Caco-2 (cell line): Measurements from ENCODE around the gene NEDD4L. TPM values are rescaled to one million over a fixed set of nuclear protein-coding genes. Genes with fewer than 3 reads are reported as not detected.

Source experiments
- BruUV-seq: library from RNA; stranded (reverse); fragments of 400-500 nt; replicated peaks from 2 replicates; lab custom pipeline; 2021; lab: Mats Ljungman, UMichigan
- CTCF ChIA-PET: fragments of 300-600 bp; sonication (Branson Sonifier 250); formaldehyde crosslinking; loops from one replicate; lab custom pipeline; 2022; ENCODE audit warnings: antibody characterized with exemption; lab: Charles Lee
- POLR2A ChIA-PET: fragments of 300-600 bp; sonication (Branson Sonifier 250); formaldehyde crosslinking; loops from one replicate; lab custom pipeline; 2022; ENCODE audit warnings: antibody characterized with exemption; lab: Charles Lee
- DNase-seq, 2 experiments: peaks; one replicate each; pipeline versions ENCODE4 v3.0.0 to v3.0.0-alpha.2; 2020 to 2022
- H3K27me3 ChIP-seq: replicated peaks from 2 replicates; pipeline ENCODE4 v1.6.0; 2011; ENCODE audit warnings: low read length; ENCODE audit not compliant: control insufficient read depth, insufficient read depth
- H3K36me3 ChIP-seq: 2 replicates; pipeline ENCODE4 v1.5.1; 2011; ENCODE audit warnings: low read length; ENCODE audit not compliant: control insufficient read depth, insufficient read depth
- H3K4me1 ChIP-seq: fragments of 250-450 bp; sonication (Bioruptor Pico); 2 replicates; pipeline ENCODE4 v1.5.1; 2020; ENCODE audit warnings: mild to moderate bottlenecking
- H3K4me3 ChIP-seq: 2 replicates; pipeline ENCODE4 v1.5.1; 2011; ENCODE audit warnings: low read depth, mild to moderate bottlenecking, control low read depth, low read length
- H3K9me3 ChIP-seq: fragments of 250-450 bp; sonication (Bioruptor Pico); 2 replicates; pipeline ENCODE4 v1.5.1; 2020; ENCODE audit warnings: mild to moderate bottlenecking, moderate library complexity
- H3K27ac Mint-ChIP-seq: one replicate; pipeline ENCODE4 v1.8.0; 2022; ENCODE audit warnings: mixed read lengths; ENCODE audit not compliant: unreplicated experiment
- H3K27me3 Mint-ChIP-seq: one replicate; pipeline ENCODE4 v1.8.0; 2022; ENCODE audit warnings: mixed read lengths; ENCODE audit not compliant: insufficient read depth, unreplicated experiment
- H3K36me3 Mint-ChIP-seq: one replicate; pipeline ENCODE4 v1.8.0; 2022; ENCODE audit warnings: mild to moderate bottlenecking, mixed read lengths; ENCODE audit not compliant: insufficient read depth, unreplicated experiment
- H3K4me1 Mint-ChIP-seq: one replicate; pipeline ENCODE4 v1.8.0; 2022; ENCODE audit warnings: low read depth, mixed read lengths; ENCODE audit not compliant: unreplicated experiment
- H3K4me3 Mint-ChIP-seq: one replicate; pipeline ENCODE4 v1.8.0; 2022; ENCODE audit warnings: mild to moderate bottlenecking, moderate library complexity, mixed read lengths; ENCODE audit not compliant: unreplicated experiment
- H3K9me3 Mint-ChIP-seq: one replicate; pipeline ENCODE4 v1.8.0; 2022; ENCODE audit warnings: mixed read lengths; ENCODE audit not compliant: unreplicated experiment
- intact Hi-C: fragments of 100-400 bp; cut with micrococcal nuclease; formaldehyde crosslinking; loops from one replicate; pipeline ENCODE4 v1.10.0; 2022; ENCODE audit not compliant: unreplicated experiment
- total RNA-seq: library from RNA; stranded (reverse); gene quantifications from 2 replicates; pipeline ENCODE4 v1.2.3, GENCODE V29; 2022
- TF ChIP-seq, protein P1 (sequence below), 2 experiments: fragments of 200-600 bp in 1 of 2; IDR thresholded peaks; 1 replicate in 1 of 2; 2 replicates in 1 of 2; pipeline versions ENCODE4 v1.5.1 to v1.8.0; 2011 to 2022; ENCODE audit warnings: antibody characterized with exemption in 1 of 2, control low read depth in 1 of 2, inconsistent platforms in 1 of 2, low read depth in 1 of 2, low read length in 1 of 2, mild to moderate bottlenecking in 1 of 2, moderate library complexity in 1 of 2; ENCODE audit not compliant: insufficient read depth in 1 of 2, severe bottlenecking in 1 of 2, unreplicated experiment in 1 of 2

NEDD4L gene
- total RNA-seq, 1 experiment from 2014 or later: 85.4 TPM

GRCh38 chr18:58309099-58309498 is 265.1 kb downstream of the NEDD4L start:
- TF ChIP-seq, protein P1, sequence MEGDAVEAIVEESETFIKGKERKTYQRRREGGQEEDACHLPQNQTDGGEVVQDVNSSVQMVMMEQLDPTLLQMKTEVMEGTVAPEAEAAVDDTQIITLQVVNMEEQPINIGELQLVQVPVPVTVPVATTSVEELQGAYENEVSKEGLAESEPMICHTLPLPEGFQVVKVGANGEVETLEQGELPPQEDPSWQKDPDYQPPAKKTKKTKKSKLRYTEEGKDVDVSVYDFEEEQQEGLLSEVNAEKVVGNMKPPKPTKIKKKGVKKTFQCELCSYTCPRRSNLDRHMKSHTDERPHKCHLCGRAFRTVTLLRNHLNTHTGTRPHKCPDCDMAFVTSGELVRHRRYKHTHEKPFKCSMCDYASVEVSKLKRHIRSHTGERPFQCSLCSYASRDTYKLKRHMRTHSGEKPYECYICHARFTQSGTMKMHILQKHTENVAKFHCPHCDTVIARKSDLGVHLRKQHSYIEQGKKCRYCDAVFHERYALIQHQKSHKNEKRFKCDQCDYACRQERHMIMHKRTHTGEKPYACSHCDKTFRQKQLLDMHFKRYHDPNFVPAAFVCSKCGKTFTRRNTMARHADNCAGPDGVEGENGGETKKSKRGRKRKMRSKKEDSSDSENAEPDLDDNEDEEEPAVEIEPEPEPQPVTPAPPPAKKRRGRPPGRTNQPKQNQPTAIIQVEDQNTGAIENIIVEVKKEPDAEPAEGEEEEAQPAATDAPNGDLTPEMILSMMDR (IDR thresholded peaks at IDR 0.05; ENCODE audit: insufficient read depth in 1 of 2, low read depth in 1 of 2, low read length in 1 of 2, severe bottlenecking in 1 of 2, unreplicated experiment in 1 of 2): no peak
- DNase-seq: no peak
- CTCF ChIA-PET: no interaction called here
- BruUV-seq: no TSS peak
- intact Hi-C loops: no loop called here
- Mint-ChIP-seq H3K9me3 (no peaks in the 10 kb centered on the region), H3K4me3 (no peak overlapping the region), H3K27ac (no peak overlapping the region), H3K36me3 (no peaks in the 10 kb centered on the region), H3K27me3 (no peaks in the 10 kb centered on the region), H3K4me1 (peaks cover 6% of the 10 kb centered on the region)
- Histone ChIP-seq H3K27me3 (no peaks in the 10 kb centered on the region), H3K9me3 (no peaks in the 10 kb centered on the region), H3K36me3 (no peaks in the 10 kb centered on the region; the same call in 1 of the 2 replicates), H3K4me1 (no peaks in the 10 kb centered on the region), H3K4me3 (no peak overlapping the region)
- POLR2A ChIA-PET: no interaction called here

GRCh38 chr18:58309610-58310239 is 265.7 kb downstream of the NEDD4L start:
- ChIA-PET POLR2A (no interaction called here), CTCF (no interaction called here)
- Histone ChIP-seq H3K4me3 (no peak overlapping the region), H3K27me3 (no peaks in the 10 kb centered on the region), H3K9me3 (no peaks in the 10 kb centered on the region), H3K36me3 (no peaks in the 10 kb centered on the region; the same call in 1 of the 2 replicates), H3K4me1 (no peaks in the 10 kb centered on the region)
- intact Hi-C loops: no loop called here
- no peak overlapping the region for H3K27ac Mint-ChIP-seq
- TF ChIP-seq, protein P1 (IDR thresholded peaks at IDR 0.05; ENCODE audit: insufficient read depth in 1 of 2, low read depth in 1 of 2, low read length in 1 of 2, severe bottlenecking in 1 of 2, unreplicated experiment in 1 of 2): no peak
- H3K4me3 Mint-ChIP-seq: no peak overlapping the region
- DNase-seq: no peak
- BruUV-seq: no TSS peak
- H3K4me1 Mint-ChIP-seq: peaks cover 6% of the 10 kb centered on the region
- H3K36me3 Mint-ChIP-seq: peaks cover 3% of the 10 kb centered on the region
- no peaks in the 10 kb centered on the region for H3K9me3 Mint-ChIP-seq
- H3K27me3 Mint-ChIP-seq: no peaks in the 10 kb centered on the region

GRCh38 chr18:58310517-58310916 is 266.5 kb downstream of the NEDD4L start:
- TF ChIP-seq, protein P1 (IDR thresholded peaks at IDR 0.05; ENCODE audit: insufficient read depth in 1 of 2, low read depth in 1 of 2, low read length in 1 of 2, severe bottlenecking in 1 of 2, unreplicated experiment in 1 of 2): no peak
- peak in 1 of 2 experiments; percentile 38 for DNase-seq
- POLR2A ChIA-PET: no interaction called here

More at GRCh38 chr18:58310517-58310916, 266.5 kb downstream of the NEDD4L start:
- CTCF ChIA-PET: no interaction called here
- Mint-ChIP-seq H3K9me3 (no peaks in the 10 kb centered on the region), H3K27me3 (no peaks in the 10 kb centered on the region), H3K36me3 (peaks cover 9% of the 10 kb centered on the region), H3K4me3 (no peak overlapping the region), H3K27ac (no peak overlapping the region), H3K4me1 (peaks cover 12% of the 10 kb centered on the region)
- no peak overlapping the region for H3K4me3 ChIP-seq
- H3K27me3 ChIP-seq: no peaks in the 10 kb centered on the region
- no TSS peak for BruUV-seq
- H3K4me1 ChIP-seq: no peaks in the 10 kb centered on the region
- intact Hi-C loops: no loop called here
- H3K36me3 ChIP-seq: no peaks in the 10 kb centered on the region; the same call in 1 of the 2 replicates
- no peaks in the 10 kb centered on the region for H3K9me3 ChIP-seq
